GM12891 (cell line): ENCODE measurements around the gene TYRO3. TPM values are rescaled to one million over a fixed set of nuclear protein-coding genes. Genes with fewer than 3 reads are reported as not detected.
A peak's percentile ranks its signal among the peaks of the same experiment; 100 is the strongest.

Experiments
- DNase-seq: peaks from one replicate; pipeline ENCODE4 v3.0.0; 2011; ENCODE audit warnings: low spot score; ENCODE audit not compliant: insufficient read length
- FAIRE-seq: peaks from 2 replicates; lab custom pipeline; 2011; peaks lifted over from hg19 to GRCh38; lab: Jason Lieb, UNC
- PAX5 ChIP-seq: IDR thresholded peaks from 2 replicates; pipeline ENCODE4 v1.6.1; 2011; ENCODE audit warnings: low read length, moderate library complexity, mild to moderate bottlenecking; ENCODE audit not compliant: insufficient read depth, severe bottlenecking
- POLR2A ChIP-seq: IDR thresholded peaks from 2 replicates; pipeline ENCODE4 v1.6.1; 2011; ENCODE audit warnings: low read depth, low read length, control low read depth
- POLR2AphosphoS5 ChIP-seq: IDR thresholded peaks from 2 replicates; pipeline ENCODE4 v1.6.1; 2011; ENCODE audit warnings: low read depth, low read length, control low read depth
- POU2F2 ChIP-seq: IDR thresholded peaks from 2 replicates; pipeline ENCODE4 v1.6.1; 2011; ENCODE audit warnings: low read depth, mild to moderate bottlenecking, control low read depth, low read length, moderate library complexity
- SPI1 ChIP-seq: IDR thresholded peaks from 2 replicates; pipeline ENCODE4 v1.6.1; 2011; ENCODE audit warnings: low read depth, low read length, control low read depth
- TAF1 ChIP-seq: IDR thresholded peaks from 2 replicates; pipeline ENCODE4 v1.6.1; 2011; ENCODE audit warnings: low read depth, low read length, control low read depth
- polyA plus RNA-seq: library from polyadenylated mRNA; unstranded; fragments of >200 nt; gene quantifications from one replicate; pipeline ENCODE4 v1.2.1, GENCODE V29; 2012; ENCODE audit warnings: low read depth, missing spikeins, inconsistent platforms; ENCODE audit not compliant: missing spikeins

TYRO3 gene
- polyA plus RNA-seq: 0.17 TPM

GRCh38 chr15:41558400-41559238 lies at the start of gene TYRO3:
Gene TYRO3, plus strand, starts transcription at chr15:41559212. Its CDS starts 46 bp downstream, at chr15:41559258.
- DNase-seq: peak; percentile 73
- FAIRE-seq: no peak
- TF ChIP-seq TAF1: no peak
- TF ChIP-seq POU2F2: no peak
- TF ChIP-seq POLR2AphosphoS5: no peak
- TF ChIP-seq POLR2A: no peak
- no peak for TF ChIP-seq PAX5
- no peak for TF ChIP-seq SPI1

- FAIRE-seq (no peak), DNase-seq (no peak)
- no peak for TF ChIP-seq TAF1
- no peak for TF ChIP-seq POLR2AphosphoS5
- no peak for TF ChIP-seq POU2F2
- no peak for TF ChIP-seq POLR2A
- TF ChIP-seq PAX5: no peak
- no peak for TF ChIP-seq SPI1
These were observed 48.3 kb upstream of the TYRO3 start for GRCh38 chr15:41510728-41511127.

- TF ChIP-seq POU2F2 (no peak), POLR2A (no peak), POLR2AphosphoS5 (no peak), PAX5 (no peak), SPI1 (no peak), TAF1 (no peak)
- DNase-seq: no peak
- FAIRE-seq: no peak
These were observed 47.6 kb upstream of the TYRO3 start for GRCh38 chr15:41511331-41511898.

- FAIRE-seq (no peak), DNase-seq (no peak)
- TF ChIP-seq POLR2A: no peak
- no peak for TF ChIP-seq POLR2AphosphoS5
- no peak for TF ChIP-seq TAF1
- no peak for TF ChIP-seq PAX5
- no peak for TF ChIP-seq POU2F2
These were observed 47.1 kb upstream of the TYRO3 start for GRCh38 chr15:41511899-41512369.

- TF ChIP-seq PAX5: no peak
- no peak for TF ChIP-seq POLR2A
- TF ChIP-seq POU2F2: no peak
- no peak for TF ChIP-seq TAF1
- TF ChIP-seq SPI1: no peak
- TF ChIP-seq POLR2AphosphoS5: no peak
- FAIRE-seq (no peak), DNase-seq (no peak)
These were observed 46.5 kb upstream of the TYRO3 start for GRCh38 chr15:41512512-41512939.

GRCh38 chr15:41512940-41513505 lies 46.0 kb upstream of the TYRO3 start:
- TF ChIP-seq POLR2AphosphoS5: no peak
- TF ChIP-seq POLR2A: no peak
- no peak for TF ChIP-seq POU2F2
- no peak for TF ChIP-seq SPI1
- no peak for TF ChIP-seq TAF1
- no peak for TF ChIP-seq PAX5
- DNase-seq (peak; percentile 56), FAIRE-seq (peak; percentile 63)

GRCh38 chr15:41513506-41514227 lies 45.3 kb upstream of the TYRO3 start, which contains the start of gene LTK:
Gene LTK, minus strand, starts transcription at chr15:41513827. Its CDS starts 118 bp downstream, at chr15:41513709.
- no peak for DNase-seq
- no peak for FAIRE-seq

GRCh38 chr15:41517895-41518449 lies 41.0 kb upstream of the TYRO3 start:
- FAIRE-seq (no peak), DNase-seq (no peak)
- TF ChIP-seq POU2F2 (no peak), TAF1 (no peak), PAX5 (no peak), SPI1 (no peak), POLR2A (no peak), POLR2AphosphoS5 (no peak)

More at GRCh38 chr15:41513506-41514227, 45.3 kb upstream of the TYRO3 start, which contains the start of gene LTK:
- TF ChIP-seq POLR2A: no peak
- no peak for TF ChIP-seq PAX5
- no peak for TF ChIP-seq POU2F2
- TF ChIP-seq POLR2AphosphoS5: no peak
- no peak for TF ChIP-seq SPI1
- no peak for TF ChIP-seq TAF1
